Dendritic cell treated with granulocyte-macrophage colony-stimulating factor and Interleukin-4, amounts not matched to agents 40 ng/mL and 50 ng/mL, for 4 days (primary cell): ENCODE measurements around the gene HOXB5.

ENCODE experiments used
- H3K27ac Mint-ChIP-seq: one replicate; pipeline ENCODE4 v1.8.0; 2022; ENCODE audit warnings: mild to moderate bottlenecking, mixed read lengths
- H3K27me3 Mint-ChIP-seq: one replicate; pipeline ENCODE4 v1.8.0; 2022; ENCODE audit warnings: mild to moderate bottlenecking, mixed read lengths
- H3K36me3 Mint-ChIP-seq: one replicate; pipeline ENCODE4 v1.8.0; 2022; ENCODE audit warnings: low read depth, mixed read lengths
- H3K4me1 Mint-ChIP-seq: one replicate; pipeline ENCODE4 v1.8.0; 2022; ENCODE audit warnings: low read depth, mixed read lengths
- H3K4me3 Mint-ChIP-seq: one replicate; pipeline ENCODE4 v1.8.0; 2022; ENCODE audit warnings: mild to moderate bottlenecking, moderate library complexity, mixed read lengths
- H3K9me3 Mint-ChIP-seq: one replicate; pipeline ENCODE4 v1.8.0; 2022; ENCODE audit warnings: mixed read lengths
- intact Hi-C: fragments of 100-400 bp; cut with micrococcal nuclease; formaldehyde crosslinking; loops from one replicate; pipeline ENCODE4 v1.15.0; 2022

The HOXB5 gene

GRCh38 chr17:48632579-48633265, 39.1 kb upstream of the HOXB5 start:
- intact Hi-C loops, result no loop called here
- H3K36me3 Mint-ChIP-seq, result no peaks in the 10 kb centered on the region
- no peaks in the 10 kb centered on the region for H3K9me3 Mint-ChIP-seq
- H3K27ac Mint-ChIP-seq, result no peak overlapping the region
- peaks cover 5% of the 10 kb centered on the region for H3K4me1 Mint-ChIP-seq
- H3K4me3 Mint-ChIP-seq, result no peak overlapping the region
- H3K27me3 Mint-ChIP-seq, result peaks cover 98% of the 10 kb centered on the region

- peaks cover 98% of the 10 kb centered on the region for H3K27me3 Mint-ChIP-seq
- peaks cover 5% of the 10 kb centered on the region for H3K4me1 Mint-ChIP-seq
- H3K27ac Mint-ChIP-seq, result no peak overlapping the region
- no peaks in the 10 kb centered on the region for H3K36me3 Mint-ChIP-seq
- no peak overlapping the region for H3K4me3 Mint-ChIP-seq
- H3K9me3 Mint-ChIP-seq, result no peaks in the 10 kb centered on the region
- intact Hi-C loops, result no loop called here
Measured at GRCh38 chr17:48631693-48632578, 38.4 kb upstream of the HOXB5 start.

- Mint-ChIP-seq H3K36me3 (no peaks in the 10 kb centered on the region), H3K4me1 (peaks cover 5% of the 10 kb centered on the region), H3K4me3 (no peak overlapping the region), H3K9me3 (no peaks in the 10 kb centered on the region), H3K27me3 (peaks cover 98% of the 10 kb centered on the region), H3K27ac (no peak overlapping the region)
- intact Hi-C loops, result no loop called here
Measured at GRCh38 chr17:48630925-48631692, 37.5 kb upstream of the HOXB5 start.

- Mint-ChIP-seq H3K36me3 (no peaks in the 10 kb centered on the region), H3K9me3 (no peaks in the 10 kb centered on the region), H3K4me1 (peaks cover 11% of the 10 kb centered on the region), H3K27me3 (peaks cover 98% of the 10 kb centered on the region), H3K27ac (no peak overlapping the region), H3K4me3 (no peak overlapping the region)
- intact Hi-C loops, result no loop called here
Measured at GRCh38 chr17:48630009-48630924, 36.7 kb upstream of the HOXB5 start.

GRCh38 chr17:48629411-48629759, 35.8 kb upstream of the HOXB5 start:
- no peak overlapping the region for H3K4me3 Mint-ChIP-seq
- intact Hi-C loops, result no loop called here
- H3K27me3 Mint-ChIP-seq, result peaks cover 98% of the 10 kb centered on the region
- H3K4me1 Mint-ChIP-seq, result peaks cover 11% of the 10 kb centered on the region
- no peak overlapping the region for H3K27ac Mint-ChIP-seq
- no peaks in the 10 kb centered on the region for H3K36me3 Mint-ChIP-seq
- no peaks in the 10 kb centered on the region for H3K9me3 Mint-ChIP-seq

- Mint-ChIP-seq H3K9me3 (no peaks in the 10 kb centered on the region), H3K27me3 (peaks cover 98% of the 10 kb centered on the region), H3K27ac (no peak overlapping the region), H3K4me3 (no peak overlapping the region), H3K36me3 (no peaks in the 10 kb centered on the region), H3K4me1 (peaks cover 11% of the 10 kb centered on the region)
- intact Hi-C loops, result no loop called here
Measured at GRCh38 chr17:48628649-48629410, 35.3 kb upstream of the HOXB5 start.

GRCh38 chr17:48627623-48628521, 34.3 kb upstream of the HOXB5 start:
- H3K36me3 Mint-ChIP-seq, result no peaks in the 10 kb centered on the region
- no peaks in the 10 kb centered on the region for H3K9me3 Mint-ChIP-seq
- H3K4me1 Mint-ChIP-seq, result peaks cover 11% of the 10 kb centered on the region
- H3K27ac Mint-ChIP-seq, result no peak overlapping the region
- H3K27me3 Mint-ChIP-seq, result peaks cover 98% of the 10 kb centered on the region
- intact Hi-C loops, result no loop called here
- no peak overlapping the region for H3K4me3 Mint-ChIP-seq

- Mint-ChIP-seq H3K36me3 (no peaks in the 10 kb centered on the region), H3K4me1 (peaks cover 11% of the 10 kb centered on the region), H3K9me3 (no peaks in the 10 kb centered on the region), H3K4me3 (no peak overlapping the region), H3K27me3 (peaks cover 98% of the 10 kb centered on the region), H3K27ac (no peak overlapping the region)
- intact Hi-C loops, result no loop called here
Measured at GRCh38 chr17:48627118-48627597, 33.6 kb upstream of the HOXB5 start.

- peak within 1 kb of the TSS; percentile 73 for H3K4me3 Mint-ChIP-seq
- intact Hi-C loops, result no loop called here
- peaks cover 11% of the 10 kb centered on the region for H3K4me1 Mint-ChIP-seq
- no peaks in the 10 kb centered on the region for H3K9me3 Mint-ChIP-seq
- peaks cover 98% of the 10 kb centered on the region for H3K27me3 Mint-ChIP-seq
- H3K36me3 Mint-ChIP-seq, result no peaks in the 10 kb centered on the region
- H3K27ac Mint-ChIP-seq, result no peak within 1 kb of the TSS
Measured at GRCh38 chr17:48626245-48627117, 32.9 kb upstream of the HOXB5 start, which contains the start of gene HOXB9. HOXB9 (minus strand) TSS chr17:48626358; CDS start chr17:48626269, 89 bp downstream.

- Mint-ChIP-seq H3K4me3 (peak overlapping the region; percentile 73), H3K9me3 (no peaks in the 10 kb centered on the region), H3K36me3 (no peaks in the 10 kb centered on the region), H3K4me1 (peaks cover 11% of the 10 kb centered on the region), H3K27me3 (peaks cover 98% of the 10 kb centered on the region), H3K27ac (no peak overlapping the region)
- intact Hi-C loops, result no loop called here
Measured at GRCh38 chr17:48625495-48626244, 32.1 kb upstream of the HOXB5 start.
